HG03439 (cell line): ENCODE data around the gene SALL3.

Experiments
- ATAC-seq: cut with Tn5 transposase; IDR thresholded peaks from one replicate; pipeline ENCODE4 v1.9.1; 2021; ENCODE audit warnings: mild to moderate bottlenecking, moderate library complexity; ENCODE audit not compliant: unreplicated experiment

SALL3 gene

DNA sequence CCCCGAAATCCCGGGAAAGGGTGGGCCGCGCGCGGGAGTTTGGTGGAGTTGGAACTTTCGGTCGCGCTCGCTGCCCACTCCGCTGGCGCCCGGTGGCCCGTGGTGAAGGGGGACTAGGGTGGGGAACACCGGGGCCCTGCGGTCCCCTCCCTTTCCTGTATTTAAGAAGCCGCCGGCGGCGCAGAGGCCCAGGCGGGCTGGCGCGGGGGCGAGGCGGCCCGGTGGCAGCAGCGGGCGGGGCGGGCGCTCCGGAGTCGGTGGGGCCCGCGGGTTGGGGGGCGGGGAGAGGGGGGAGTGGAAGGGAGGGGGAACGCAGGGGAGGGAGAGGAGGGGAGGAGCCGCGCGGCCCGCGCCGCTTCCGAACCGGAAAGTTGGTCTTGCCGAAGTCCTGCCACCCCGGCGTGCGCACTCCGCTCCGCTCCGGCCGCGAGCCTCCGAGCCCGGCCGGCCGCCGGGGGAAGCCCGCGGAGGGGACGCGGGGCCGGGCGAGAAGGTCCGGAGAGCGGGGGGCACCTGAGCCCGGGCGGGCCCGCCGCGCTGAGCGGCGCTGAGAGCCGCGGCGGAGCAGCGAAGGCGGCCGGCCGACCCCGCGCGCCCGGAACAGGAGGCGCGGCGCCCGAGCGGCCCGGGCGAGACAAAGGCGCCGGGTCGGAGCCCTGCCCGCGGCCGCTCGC, 425 bp upstream of the SALL3 start:
- ATAC-seq: no peak

- no peak for ATAC-seq
Measured at GRCh38 chr18:78980279-78980771, 707 bp downstream of the SALL3 start.

- ATAC-seq: no peak
Measured at GRCh38 chr18:78980777-78981380, 1.3 kb downstream of the SALL3 start.

DNA sequence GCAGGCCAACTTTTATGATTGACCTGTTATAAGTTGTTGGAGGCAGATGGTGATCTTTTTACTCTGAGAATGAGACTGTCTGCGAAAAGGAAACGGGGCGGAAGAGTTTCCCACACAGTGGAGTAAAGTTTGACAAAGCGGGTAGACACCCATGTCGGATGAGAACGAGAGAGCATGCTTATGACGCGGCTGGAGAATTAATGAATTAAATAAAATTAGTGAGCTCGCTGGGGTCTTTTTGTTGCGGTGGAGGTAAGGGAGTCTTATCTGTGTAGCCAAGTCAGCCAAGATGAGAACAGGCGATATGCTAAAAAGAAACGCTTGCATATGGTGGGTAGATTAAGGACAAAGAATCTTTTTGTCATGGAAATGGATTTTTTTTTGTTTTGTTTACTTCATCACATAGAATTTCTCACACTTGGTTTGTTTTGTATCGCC, 1.8 kb downstream of the SALL3 start:
- no peak for ATAC-seq

- ATAC-seq: no peak
Measured at GRCh38 chr18:78981989-78982620, 2.5 kb downstream of the SALL3 start.

- ATAC-seq: no peak
Measured at GRCh38 chr18:78983512-78983911, 3.9 kb downstream of the SALL3 start.

DNA sequence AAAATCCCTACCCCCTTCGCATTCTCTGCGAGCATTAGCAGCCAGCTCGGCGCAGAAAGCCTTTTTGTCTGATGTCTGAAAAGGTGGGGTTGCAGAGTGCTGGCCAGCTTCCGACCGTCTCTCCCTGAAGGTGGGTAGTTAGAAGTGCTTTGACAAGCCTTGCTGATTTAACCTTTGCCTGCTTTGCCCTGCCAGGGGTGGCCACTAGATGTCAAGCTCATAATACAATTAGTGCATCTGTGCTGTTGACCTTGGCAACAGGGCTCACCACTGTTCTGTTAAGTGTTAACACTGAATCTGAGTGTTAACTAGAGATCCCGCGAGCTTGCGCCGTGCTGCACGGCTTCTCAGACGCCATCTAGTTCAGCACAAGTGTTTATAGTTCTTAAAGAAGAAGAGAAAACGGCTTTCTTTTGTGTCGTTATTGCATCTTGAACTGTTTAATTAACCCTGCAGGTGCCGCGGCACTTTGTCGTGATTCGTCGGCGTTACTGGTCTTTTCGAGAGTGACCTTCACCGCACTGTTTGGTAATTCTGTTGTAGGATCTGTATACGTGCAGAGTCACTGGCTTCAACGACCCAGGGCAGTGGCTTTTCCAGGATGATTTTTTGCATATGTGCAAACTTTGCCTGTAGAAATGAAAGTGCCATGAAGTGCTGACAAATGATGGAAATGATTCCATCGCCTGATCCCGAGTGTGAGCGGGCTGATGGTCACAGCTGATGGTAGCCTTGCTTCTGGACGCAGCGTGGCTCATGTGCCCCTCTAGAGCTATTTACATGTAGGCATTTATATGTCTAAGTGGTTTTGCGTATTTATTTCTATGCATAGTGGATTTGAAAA, 5.5 kb downstream of the SALL3 start:
- ATAC-seq: no peak

- no peak for ATAC-seq
Measured at GRCh38 chr18:78986018-78986481, 6.4 kb downstream of the SALL3 start.

DNA sequence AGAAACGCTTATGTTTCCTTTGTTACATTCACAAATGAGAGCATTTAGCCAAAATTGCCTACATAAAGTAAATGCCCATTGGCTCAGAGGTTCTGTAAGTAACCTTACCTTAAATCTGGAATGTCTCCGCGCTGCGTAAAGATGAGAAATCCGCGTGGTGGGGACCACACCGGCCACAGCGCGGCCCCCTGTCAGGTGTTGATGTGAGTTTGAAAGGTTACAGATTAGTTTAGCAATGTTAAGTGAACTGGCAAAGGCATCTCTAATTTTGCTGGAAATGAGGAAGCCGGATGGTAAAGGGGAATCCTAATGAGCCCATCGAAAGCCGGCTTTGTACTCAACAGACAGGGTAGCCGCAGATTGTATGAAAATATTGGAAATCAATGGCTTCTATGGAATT, 11.8 kb downstream of the SALL3 start:
- ATAC-seq: no peak

DNA sequence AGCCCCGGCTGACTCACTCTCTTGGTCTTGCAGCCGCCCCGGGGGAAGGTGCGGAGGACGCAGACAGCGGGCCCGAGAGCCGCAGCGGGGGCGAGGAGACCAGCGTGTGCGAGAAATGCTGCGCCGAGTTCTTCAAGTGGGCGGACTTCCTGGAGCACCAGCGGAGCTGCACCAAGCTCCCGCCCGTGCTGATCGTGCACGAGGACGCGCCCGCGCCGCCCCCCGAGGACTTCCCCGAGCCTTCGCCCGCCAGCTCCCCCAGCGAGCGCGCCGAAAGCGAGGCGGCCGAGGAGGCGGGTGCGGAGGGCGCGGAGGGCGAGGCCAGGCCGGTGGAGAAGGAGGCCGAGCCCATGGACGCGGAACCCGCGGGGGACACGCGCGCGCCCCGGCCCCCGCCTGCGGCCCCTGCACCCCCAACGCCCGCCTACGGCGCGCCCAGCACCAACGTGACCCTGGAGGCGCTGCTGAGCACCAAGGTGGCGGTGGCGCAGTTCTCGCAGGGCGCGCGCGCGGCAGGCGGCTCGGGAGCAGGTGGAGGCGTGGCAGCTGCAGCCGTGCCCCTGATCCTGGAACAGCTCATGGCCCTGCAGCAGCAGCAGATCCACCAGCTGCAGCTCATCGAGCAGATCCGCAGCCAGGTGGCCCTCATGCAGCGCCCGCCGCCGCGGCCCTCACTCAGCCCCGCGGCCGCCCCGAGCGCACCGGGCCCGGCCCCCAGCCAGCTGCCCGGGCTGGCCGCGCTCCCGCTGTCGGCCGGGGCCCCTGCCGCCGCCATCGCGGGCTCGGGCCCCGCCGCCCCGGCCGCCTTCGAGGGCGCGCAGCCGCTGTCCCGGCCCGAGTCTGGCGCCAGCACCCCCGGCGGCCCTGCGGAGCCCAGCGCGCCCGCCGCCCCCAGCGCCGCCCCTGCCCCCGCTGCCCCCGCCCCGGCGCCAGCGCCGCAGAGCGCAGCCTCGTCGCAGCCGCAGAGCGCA, 12.7 kb downstream of the SALL3 start:
- ATAC-seq: no peak

GRCh38 chr18:78993014-78993926, 13.7 kb downstream of the SALL3 start:
- no peak for ATAC-seq

DNA sequence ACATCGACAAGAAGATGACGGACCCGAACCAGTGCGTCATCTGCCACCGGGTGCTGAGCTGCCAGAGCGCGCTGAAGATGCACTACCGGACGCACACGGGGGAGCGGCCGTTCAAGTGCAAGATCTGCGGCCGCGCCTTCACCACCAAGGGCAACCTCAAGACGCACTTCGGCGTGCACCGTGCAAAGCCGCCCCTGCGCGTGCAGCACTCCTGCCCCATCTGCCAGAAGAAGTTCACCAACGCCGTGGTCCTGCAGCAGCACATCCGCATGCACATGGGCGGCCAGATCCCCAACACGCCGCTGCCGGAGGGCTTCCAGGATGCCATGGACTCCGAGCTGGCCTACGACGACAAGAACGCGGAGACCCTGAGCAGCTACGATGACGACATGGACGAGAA, 14.4 kb downstream of the SALL3 start:
- no peak for ATAC-seq

- ATAC-seq: no peak
Measured at GRCh38 chr18:78994531-78994930, 14.9 kb downstream of the SALL3 start.

DNA sequence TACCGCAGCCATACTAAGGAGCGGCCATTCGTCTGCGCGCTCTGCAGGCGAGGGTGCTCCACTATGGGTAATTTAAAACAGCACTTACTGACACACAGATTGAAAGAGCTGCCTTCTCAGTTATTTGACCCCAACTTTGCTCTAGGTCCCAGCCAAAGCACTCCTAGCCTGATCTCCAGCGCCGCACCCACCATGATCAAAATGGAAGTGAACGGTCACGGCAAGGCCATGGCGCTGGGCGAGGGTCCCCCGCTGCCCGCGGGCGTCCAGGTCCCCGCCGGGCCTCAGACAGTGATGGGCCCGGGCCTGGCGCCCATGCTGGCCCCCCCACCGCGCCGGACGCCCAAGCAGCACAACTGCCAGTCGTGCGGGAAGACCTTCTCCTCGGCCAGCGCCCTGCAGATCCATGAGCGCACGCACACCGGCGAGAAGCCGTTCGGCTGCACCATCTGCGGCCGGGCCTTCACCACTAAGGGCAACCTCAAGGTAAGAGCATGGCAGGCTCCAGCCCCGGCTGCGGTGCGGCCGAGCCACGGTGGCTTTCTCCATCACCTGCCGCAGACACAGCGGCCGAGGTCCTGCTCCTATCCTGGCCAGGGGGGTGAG, 15.5 kb downstream of the SALL3 start:
- ATAC-seq: no peak

- ATAC-seq: no peak
Measured at GRCh38 chr18:78995740-78996395, 16.2 kb downstream of the SALL3 start.

DNA sequence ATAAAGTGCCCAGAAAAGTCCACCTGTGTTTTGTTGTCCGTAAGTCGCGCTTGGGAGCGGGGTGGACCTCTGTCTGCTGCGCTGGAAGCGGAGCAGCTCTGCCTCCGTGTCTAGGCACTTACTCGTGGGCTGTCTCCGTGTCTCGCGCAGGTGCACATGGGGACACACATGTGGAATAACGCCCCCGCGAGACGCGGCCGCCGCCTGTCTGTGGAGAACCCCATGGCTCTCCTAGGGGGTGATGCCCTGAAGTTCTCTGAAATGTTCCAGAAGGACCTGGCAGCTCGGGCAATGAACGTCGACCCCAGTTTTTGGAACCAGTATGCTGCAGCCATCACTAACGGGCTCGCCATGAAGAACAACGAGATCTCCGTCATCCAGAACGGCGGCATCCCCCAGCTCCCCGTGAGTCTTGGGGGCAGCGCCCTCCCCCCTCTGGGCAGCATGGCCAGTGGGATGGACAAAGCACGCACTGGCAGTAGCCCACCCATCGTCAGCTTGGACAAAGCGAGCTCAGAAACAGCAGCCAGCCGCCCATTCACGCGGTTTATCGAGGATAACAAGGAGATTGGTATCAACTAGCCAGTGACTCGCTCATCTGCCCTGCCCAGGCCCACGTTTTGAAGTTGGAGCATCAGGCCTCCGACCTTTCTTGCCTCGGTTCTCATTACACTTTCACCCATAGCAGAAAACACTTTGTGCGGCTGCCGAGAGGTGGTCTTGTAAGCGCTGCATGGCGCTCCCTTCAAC, 17.3 kb downstream of the SALL3 start:
- no peak for ATAC-seq

GRCh38 chr18:78998371-78999071, 18.9 kb downstream of the SALL3 start:
- ATAC-seq: no peak
